GM21367 (cell line): Measurements from ENCODE around the gene NUCB1.

Source experiments
- ATAC-seq: cut with Tn5 transposase; IDR thresholded peaks from one replicate; pipeline ENCODE4 v1.9.1; 2021; ENCODE audit not compliant: unreplicated experiment

Gene NUCB1

DNA sequence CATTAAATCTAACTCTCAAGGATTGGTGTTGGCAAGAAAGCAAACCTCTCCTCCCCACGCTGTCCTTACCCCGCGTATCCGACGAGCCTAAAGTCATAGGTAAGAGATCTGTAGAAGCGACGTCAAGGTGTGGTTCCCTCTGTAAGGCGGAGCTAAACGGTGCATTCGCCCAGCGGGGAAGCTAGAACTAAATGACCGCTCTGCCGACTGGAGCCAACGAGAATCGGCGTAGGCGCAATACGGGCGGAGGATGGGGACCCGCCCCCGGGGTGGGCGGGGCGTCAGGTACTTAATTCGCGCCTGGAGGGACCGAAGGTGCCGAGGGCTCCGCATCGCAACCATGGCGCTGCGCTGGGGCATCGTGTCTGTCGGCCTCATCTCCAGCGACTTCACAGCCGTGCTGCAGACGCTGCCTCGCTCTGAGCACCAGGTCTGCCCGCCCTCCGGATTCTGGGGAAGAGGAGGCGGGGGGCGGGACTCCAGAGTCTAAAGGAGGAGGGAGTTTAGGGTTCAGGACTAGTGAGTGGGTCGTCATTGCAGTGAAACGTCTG is 33.3 kb downstream of the NUCB1 start, which contains the start of gene DHDH:
Gene DHDH (plus strand): TSS at position 318 of the 551 bp plus-strand sequence. CDS start 23 bp downstream, at position 341.
- ATAC-seq, result no peak

DNA sequence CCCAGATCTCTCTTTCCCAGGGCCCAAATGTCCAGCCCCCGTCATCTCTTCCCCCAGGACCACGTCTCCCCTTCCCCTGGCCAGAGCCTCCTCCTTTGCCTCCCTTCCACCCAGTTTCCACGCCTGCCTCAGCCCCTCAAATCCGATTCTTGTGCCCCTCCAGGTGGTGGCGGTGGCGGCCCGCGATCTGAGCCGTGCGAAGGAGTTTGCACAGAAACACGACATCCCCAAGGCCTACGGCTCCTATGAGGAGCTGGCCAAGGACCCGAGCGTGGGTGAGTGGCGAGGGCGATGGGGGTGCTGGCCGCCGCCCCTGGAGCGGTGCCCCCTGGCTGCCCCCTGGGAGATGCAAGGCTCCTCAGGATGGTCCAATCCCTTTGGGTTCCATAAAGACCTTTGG is 34.7 kb downstream of the NUCB1 start:
- ATAC-seq, result no peak

DNA sequence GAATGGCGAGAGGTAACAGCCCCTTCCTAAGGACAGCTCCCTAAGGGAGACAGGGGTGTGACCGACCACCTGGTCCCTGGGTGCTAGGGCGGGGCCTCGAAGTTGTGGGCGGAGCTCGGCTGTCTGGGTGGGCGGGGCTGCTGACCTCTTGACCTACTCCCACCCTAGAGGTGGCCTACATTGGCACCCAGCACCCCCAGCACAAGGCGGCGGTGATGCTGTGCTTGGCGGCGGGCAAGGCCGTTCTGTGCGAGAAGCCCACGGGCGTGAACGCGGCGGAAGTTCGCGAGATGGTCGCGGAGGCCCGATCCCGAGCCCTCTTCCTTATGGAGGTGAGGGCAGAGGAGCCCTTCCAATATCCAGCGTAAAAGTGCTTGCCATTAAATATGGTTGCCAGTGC is 35.8 kb downstream of the NUCB1 start:
- no peak for ATAC-seq

- no peak for ATAC-seq
Observed at GRCh38 chr19:48938256-48938655, 38.1 kb downstream of the NUCB1 start.

GRCh38 chr19:48940902-48941301 is 40.8 kb downstream of the NUCB1 start:
- no peak for ATAC-seq

GRCh38 chr19:48943081-48943480 is 43.0 kb downstream of the NUCB1 start:
- ATAC-seq, result no peak

GRCh38 chr19:48945415-48945814 is 45.3 kb downstream of the NUCB1 start:
- no peak for ATAC-seq

- no peak for ATAC-seq
Observed at GRCh38 chr19:48945817-48946216, 45.7 kb downstream of the NUCB1 start.

- no peak for ATAC-seq
Observed at GRCh38 chr19:48946463-48947257, 46.5 kb downstream of the NUCB1 start.

DNA sequence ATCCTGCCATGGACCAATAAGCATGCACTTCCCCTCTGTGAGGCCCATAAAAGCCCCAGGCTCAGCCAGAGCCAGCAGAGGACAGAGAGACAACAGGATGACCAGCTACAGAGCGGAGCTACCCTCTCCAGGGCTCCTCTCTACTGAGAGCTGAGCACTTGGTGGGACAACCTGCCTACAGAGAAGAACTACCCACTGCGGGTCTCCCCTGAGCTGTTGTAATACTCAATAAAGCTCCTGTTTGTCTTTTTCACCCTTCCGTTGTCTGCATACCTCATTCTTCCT is 47.1 kb downstream of the NUCB1 start:
- ATAC-seq, result no peak

- ATAC-seq, result no peak
Observed at GRCh38 chr19:48950159-48950558, 50.0 kb downstream of the NUCB1 start.

DNA sequence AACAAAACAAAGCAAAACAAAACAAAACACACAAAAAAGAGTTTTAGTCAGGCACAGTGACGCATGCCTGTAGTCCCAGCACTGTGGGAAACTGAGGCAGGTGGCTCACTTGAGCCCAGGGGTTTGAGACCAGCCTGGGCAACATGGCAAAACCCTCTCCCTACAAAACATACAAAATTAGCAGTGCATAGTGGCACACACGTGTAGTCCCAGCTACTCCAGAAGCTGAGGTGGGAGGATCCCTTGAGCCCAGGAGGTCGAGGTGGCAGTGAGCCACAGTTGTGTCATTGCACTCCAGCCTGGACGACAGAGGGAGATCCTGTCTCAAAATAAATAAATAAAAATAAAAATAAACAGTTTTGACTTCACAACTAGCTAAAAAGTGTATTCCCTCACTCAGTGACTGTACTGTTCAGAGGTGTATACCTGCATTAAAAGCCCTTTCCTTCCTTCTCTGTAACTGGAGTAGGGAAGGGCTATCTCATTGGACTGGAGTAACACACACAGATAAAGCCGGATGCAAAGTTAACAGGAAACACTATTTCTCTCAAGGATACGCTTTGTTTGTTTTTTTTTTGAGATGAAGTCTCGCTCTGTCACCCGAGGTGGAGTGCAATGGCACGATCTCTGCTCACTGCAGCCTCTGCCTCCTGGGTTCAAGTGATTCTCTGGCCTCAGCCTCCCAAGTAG is 50.9 kb downstream of the NUCB1 start:
- ATAC-seq, result no peak

- no peak for ATAC-seq
Observed at GRCh38 chr19:48953141-48953540, 53.0 kb downstream of the NUCB1 start.

DNA sequence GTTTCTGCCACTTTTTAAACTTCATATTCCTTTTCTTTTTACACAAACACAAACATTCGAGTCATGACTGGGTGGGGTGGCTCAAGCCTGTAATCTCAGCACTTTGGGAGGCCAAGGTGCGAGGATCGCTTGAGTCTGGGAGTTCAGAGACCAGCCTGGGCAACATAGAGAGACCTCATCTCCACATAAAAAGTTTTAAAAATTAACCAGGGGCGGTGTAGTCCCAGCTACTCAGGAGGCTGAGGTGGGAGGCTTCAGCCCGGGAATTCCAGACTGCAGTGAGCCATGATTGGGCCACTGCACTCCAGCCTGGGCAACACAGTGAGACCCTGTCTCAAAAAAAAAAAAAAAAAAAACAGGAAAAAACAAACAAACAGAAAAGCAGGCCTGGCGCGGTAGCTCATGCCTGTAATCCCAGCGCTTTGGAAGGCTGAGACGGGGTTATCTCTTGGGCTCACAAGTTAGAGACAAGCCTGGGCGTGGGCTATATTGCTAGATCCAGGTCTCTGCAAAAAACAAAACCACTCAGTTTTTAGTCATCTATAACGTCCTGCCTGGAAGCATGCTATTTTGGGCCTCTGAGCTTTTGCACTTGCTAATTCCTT is 54.0 kb downstream of the NUCB1 start:
- ATAC-seq, result no peak

- peak; percentile 76 for ATAC-seq
Observed at GRCh38 chr19:48954595-48955307, 54.6 kb downstream of the NUCB1 start, which contains the start of gene BAX. Gene BAX (plus strand): TSS chr19:48954875. CDS start chr19:48954929, 54 bp downstream.

- no peak for ATAC-seq
Observed at GRCh38 chr19:48955308-48955958, 55.3 kb downstream of the NUCB1 start.

DNA sequence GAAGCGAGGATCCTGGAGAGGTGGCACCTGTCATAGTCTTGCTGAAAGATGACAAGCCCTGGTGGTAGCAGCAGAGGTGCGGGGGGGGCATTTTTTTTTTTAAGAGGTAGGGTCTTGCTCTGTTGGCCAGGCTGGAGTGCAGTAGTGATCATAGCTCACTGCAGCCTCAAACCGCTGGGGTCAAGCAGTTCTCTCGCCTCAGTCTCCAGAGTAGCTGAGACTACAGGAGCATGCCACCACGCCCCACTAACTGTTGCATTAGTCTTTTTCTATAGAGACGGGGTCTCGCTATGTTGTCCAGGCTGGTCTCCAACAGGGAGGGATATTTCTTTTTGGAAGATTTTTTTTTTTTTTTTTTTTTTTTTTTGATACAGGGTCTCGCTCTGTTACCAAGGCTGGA is 57.9 kb downstream of the NUCB1 start:
- ATAC-seq, result no peak

- no peak for ATAC-seq
Observed at GRCh38 chr19:48959341-48960239, 59.5 kb downstream of the NUCB1 start.

DNA sequence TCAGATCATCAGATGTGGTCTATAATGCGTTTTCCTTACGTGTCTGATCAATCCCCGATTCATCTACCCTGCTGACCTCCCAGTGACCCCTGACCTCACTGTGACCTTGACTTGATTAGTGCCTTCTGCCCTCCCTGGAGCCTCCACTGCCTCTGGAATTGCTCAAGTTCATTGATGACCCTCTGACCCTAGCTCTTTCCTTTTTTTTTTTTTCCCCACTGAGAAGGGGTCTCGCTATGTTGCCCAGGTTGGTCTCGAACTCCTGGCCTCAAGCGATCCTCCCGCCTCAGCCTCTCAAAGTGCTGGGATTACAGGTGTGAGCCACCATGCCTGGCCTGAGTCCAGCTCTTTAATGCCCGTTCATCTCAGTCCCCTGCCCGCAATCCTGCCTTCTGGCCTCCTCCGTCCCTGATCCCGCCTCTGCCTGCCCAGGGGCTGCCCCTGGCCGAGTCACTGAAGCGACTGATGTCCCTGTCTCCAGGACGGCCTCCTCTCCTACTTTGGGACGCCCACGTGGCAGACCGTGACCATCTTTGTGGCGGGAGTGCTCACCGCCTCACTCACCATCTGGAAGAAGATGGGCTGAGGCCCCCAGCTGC is 61.0 kb downstream of the NUCB1 start:
- no peak for ATAC-seq
